ENCODE results near the gene AIFM3.
"Not testable (repeated sequence)": the region's sequence is repeated elsewhere in the genome, so short reads cannot be mapped to it uniquely, and the experiment has no call there.

AIFM3 gene

GRCh38 chr22:20992056-20992442 is 25.0 kb downstream of the AIFM3 start:
- DNase-seq (ENCODE audit: low read depth in 2 of 2): no peak

DNA sequence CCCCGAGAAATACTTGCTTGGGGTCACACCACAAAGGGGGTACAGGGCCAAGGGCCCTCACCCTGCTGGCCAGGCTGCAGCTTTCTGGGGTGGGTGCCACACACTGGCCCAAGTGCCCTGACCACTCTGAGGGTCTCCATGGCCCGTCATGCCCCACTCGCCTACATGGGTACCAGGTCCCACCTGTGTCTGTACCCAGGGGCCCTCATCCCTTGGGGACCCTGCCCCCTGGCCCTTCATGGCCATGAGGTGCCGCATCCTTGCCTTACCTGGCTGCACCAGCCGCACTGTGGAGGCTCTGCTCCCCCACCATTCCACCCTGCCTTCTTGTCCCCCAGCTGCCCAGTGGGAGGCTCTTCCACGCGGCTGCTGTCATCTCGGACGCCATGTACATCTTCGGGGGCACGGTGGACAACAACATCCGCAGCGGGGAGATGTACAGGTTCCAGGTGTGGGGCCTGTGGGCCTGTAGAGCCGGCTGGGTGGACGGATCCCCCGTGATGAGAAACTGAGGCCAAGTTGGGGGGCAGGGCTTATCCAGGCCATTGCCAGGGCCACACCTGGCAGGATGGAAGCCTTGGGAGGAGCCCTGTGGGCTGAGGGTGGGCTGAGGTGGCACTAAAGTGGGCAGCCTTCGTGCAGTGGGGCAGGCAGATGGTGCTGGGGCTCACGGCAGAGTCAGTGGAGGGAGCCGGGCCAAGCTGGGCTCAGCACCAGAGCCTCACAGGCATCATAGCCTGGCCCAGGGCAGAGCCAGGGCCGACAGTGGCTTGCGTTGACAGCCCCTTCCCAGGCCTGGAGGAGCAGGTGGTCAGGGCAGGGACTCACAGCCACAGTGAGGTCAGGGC is 25.6 kb downstream of the AIFM3 start:
- no peak for DNase-seq (ENCODE audit: low read depth in 2 of 2)

GRCh38 chr22:20993304-20994127 is 26.5 kb downstream of the AIFM3 start:
- DNase-seq (ENCODE audit: low read depth in 2 of 2): no peak

DNA sequence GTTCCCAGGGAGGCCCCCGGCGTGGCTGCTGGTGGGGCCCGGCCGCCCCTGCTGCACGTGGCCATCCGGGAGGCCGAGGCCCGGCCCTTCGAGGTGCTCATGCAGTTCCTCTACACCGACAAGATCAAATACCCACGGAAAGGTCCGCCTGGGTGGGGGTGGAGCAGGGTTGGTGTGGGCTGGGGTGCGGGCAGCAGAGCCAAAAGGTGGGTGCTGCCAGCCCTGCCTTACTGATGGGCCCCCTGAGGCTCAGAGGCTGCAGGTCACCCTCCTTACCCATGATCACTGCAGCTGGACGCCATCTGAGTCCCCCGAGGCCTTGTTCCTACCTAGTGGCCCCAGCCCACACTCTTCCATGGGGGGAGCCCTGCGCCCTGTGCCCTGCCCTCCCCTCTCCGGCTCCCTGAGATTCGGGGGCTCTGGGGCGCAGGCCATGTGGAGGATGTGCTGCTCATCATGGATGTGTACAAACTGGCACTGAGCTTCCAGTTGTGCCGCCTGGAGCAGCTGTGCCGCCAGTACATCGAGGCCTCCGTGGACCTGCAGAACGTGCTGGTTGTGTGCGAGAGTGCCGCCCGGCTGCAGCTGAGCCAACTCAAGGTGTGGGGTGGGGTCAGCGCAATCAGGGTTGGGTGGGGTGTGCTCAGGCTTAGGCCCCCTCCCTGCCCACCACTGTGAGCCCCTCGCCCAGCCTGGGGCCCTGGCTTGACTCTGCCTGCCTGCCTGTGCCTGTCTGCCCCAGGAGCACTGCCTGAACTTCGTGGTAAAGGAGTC is 27.3 kb downstream of the AIFM3 start:
- no peak for DNase-seq (ENCODE audit: low read depth in 2 of 2)

- no peak for DNase-seq (ENCODE audit: low read depth in 2 of 2)
Measured at GRCh38 chr22:20994902-20995241, 27.8 kb downstream of the AIFM3 start.

GRCh38 chr22:20995329-20996030 is 28.4 kb downstream of the AIFM3 start:
- no peak for DNase-seq (ENCODE audit: low read depth in 2 of 2)

DNA sequence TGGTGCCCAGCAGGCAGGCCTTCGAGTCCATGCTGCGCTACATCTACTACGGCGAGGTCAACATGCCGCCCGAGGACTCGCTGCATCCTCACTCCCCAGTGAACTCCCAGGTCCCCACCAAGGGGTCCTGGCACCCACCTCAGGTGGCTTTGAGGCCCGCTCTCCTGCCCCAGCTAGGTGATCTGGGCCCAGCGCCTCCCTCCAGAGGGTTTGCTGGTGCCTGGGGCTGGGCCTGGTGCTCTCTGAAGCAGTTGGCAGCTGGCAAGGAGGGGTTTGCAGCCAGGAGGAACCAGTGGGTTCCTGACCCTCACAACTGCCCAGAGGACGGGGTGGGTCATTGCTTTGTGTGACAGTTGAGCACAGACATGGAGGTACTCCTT is 29.0 kb downstream of the AIFM3 start:
- no peak for DNase-seq (ENCODE audit: low read depth in 2 of 2)

- DNase-seq (ENCODE audit: low read depth in 2 of 2): no peak
Measured at GRCh38 chr22:20996598-20997535, 29.8 kb downstream of the AIFM3 start.

GRCh38 chr22:20997536-20998257 is 30.6 kb downstream of the AIFM3 start:
- no peak for DNase-seq (ENCODE audit: low read depth in 2 of 2)

DNA sequence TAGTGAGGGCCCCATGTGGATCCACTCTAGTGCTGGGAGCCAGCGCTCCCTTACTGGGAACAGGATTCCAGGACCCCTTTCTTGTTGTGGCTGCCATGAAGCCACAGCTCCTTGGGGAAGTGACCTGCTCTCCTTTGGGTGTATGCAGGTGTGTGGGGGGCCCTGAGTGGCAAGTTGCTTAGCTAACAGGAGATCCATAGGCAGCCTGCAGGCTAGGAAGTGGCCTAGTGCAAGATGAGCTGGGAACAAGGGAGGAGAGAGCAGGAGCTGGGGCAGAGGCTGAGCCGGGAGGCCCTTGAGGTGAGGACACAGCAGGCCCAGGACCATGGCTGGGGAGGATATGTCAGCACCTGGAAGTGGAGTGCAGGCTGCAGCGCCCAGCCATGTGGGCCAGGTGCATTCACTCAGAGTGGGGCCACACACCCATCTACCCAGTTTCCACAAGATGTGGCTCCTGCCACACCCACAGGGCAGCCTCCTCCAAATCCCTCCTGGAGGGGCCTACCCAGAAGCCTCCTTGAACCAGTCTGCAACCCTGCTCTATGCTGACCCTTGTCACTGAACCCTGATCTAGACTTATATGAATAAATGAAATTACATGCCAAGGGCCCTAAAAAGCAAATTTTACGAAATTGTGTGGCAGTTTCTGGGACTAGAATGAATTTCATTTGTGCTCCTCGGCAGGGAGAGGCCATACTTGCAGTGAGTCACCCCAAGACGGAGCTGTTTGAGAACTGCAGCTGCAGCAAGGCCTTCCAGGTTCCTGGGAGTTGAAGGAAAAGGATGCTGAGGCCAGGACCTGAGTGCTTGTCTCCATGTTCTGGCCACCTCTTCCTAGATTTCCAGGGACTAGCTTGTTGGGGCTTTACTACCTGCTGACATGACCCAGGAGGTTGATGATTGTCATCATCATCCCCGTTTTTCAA is 31.6 kb downstream of the AIFM3 start:
- no peak for DNase-seq (ENCODE audit: low read depth in 2 of 2)

GRCh38 chr22:20999350-21000206 is 32.5 kb downstream of the AIFM3 start:
- DNase-seq (ENCODE audit: low read depth in 2 of 2): no peak

DNA sequence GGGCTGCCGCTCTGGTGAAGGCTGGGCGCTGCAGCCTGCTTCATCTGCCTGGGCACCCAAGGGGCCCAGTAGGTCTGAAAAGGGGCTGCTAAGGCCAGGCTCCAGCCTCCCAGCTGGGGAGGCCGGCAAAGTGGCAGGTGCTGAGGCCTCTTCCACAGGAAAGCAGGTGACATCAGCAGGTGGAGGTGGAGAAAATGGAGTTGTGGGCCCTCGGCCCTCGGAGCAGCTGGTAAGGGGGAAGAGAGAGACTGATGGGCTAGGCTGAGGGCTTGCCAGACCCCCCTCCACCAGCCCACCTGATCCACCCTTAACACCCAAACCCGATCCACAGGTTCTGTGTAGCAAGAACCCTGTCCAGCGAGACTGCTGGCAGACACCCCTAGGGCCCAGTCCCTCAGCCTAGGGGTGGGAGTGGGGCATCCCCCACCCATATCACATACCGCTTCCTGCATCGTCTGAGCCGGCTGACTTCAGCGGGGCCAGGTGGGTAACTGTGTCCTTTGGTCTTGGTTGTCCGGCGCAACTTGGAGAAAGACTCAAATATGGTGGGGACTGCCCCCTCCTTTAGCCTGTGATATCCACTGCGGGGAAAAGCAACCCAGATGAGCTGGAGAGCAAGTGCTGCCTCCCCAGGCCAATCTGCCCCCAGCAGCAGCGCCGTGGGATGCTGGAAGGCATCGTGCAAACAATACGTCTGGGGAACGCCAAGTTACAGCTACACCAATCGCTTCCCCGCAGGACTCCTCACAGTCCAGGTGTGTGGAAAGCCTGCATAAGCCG is 33.3 kb downstream of the AIFM3 start:
- no peak for DNase-seq (ENCODE audit: low read depth in 2 of 2)

DNA sequence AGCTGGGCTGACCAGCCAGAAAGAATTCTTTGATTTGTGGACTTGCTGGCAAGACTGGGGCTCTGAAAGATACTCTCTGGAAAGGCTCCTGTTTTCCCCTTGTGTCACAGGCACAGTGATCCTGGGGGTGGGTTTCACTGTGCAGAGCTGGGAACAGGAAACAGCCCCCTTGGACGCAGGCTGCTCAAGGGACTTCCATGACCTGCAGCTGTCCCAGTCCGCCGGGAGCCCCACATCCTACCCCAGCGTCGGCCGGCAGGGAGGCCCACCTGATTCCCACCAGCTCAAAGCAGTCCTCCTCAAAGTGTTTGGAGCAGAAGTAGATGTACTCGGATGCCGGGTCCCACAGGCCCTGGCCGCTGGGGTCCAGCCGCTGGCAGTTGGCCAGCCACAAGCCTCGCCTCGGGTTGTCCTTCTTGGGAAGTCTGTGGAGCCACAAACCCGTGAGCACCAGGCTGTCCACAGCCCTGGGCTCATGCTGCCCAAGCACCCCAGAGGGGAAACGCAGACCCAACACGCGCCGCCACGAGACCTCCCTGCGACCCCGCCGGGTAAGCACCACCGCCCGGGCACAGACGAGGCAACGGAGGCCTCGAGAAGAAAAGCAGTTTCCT is 34.0 kb downstream of the AIFM3 start:
- DNase-seq (ENCODE audit: low read depth in 2 of 2): no peak

- peak; percentile 90 to 97 for DNase-seq (ENCODE audit: low read depth in 2 of 2)
Measured at GRCh38 chr22:21001601-21002325, 34.7 kb downstream of the AIFM3 start, which contains the start of gene THAP7. Gene THAP7, minus strand, starts transcription at chr22:21002118. Its CDS starts 207 bp downstream, at chr22:21001911.

- DNase-seq (ENCODE audit: low read depth in 2 of 2): no peak
Measured at GRCh38 chr22:21003782-21004181, 36.7 kb downstream of the AIFM3 start.

- DNase-seq (ENCODE audit: low read depth in 2 of 2): not testable (repeated sequence)
Measured at GRCh38 chr22:21009208-21009607, 42.2 kb downstream of the AIFM3 start.
